ENCODE results near the gene HSPA6. TPM values are rescaled to one million over a fixed set of nuclear protein-coding genes. Genes with fewer than 3 reads are reported as not detected.

HSPA6 gene
- 0.94 to 6.5 TPM (median 1.5 TPM) in 5 replicates for total RNA-seq (2022; extraction: Qiagen RNA extraction)

DNA sequence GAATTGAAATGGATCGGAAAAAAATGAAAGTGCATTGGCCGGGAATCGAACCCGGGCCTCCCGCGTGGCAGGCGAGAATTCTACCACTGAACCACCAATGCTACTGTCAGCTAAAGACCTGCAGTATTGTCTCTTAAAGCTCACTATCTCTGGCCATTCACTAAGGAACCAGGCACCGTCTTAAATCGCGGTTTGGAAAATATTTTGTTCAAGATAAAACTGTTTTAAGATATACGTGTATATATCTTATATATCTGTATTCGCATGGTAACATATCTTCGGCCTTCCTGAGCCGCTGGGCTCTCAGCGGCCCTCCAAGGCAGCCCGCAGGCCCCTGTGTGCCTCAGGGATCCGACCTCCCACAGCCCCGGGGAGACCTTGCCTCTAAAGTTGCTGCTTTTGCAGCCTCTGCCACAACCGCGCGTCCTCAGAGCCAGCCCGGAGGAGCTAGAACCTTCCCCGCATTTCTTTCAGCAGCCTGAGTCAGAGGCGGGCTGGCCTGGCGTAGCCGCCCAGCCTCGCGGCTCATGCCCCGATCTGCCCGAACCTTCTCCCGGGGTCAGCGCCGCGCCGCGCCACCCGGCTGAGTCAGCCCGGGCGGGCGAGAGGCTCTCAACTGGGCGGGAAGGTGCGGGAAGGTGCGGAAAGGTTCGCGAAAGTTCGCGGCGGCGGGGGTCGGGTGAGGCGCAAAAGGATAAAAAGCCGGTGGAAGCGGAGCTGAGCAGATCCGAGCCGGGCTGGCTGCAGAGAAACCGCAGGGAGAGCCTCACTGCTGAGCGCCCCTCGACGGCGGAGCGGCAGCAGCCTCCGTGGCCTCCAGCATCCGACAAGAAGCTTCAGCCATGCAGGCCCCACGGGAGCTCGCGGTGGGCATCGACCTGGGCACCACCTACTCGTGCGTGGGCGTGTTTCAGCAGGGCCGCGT lies at the start of gene HSPA6:
TSS of gene HSPA6 (plus strand) at position 724 of the 925 bp plus-strand sequence. CDS start at position 843, 119 bp downstream.

DNA sequence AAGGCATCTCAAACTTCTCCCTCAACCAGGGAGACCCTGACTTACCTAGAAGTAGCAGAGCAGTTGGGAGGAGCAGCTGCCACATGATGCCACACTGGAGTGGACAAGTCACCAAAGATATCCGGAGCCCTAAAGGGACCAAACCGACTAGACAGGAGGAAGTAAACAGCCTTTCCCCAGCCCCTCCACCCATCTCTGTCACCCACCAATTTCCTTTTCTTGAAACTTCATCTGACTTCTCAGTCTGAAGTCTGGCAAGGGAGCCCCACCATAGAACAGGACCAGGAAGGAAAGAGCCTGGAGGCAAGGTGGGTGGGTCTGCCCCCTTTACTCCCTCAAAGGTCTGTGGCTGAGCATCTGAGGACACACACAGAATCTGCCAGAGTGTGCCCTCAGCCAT lies 25.3 kb downstream of the HSPA6 start, which contains the start of gene FCGR3A:
TSS of gene FCGR3A (minus strand) at position 167 of the 400 bp plus-strand sequence. CDS start at position 85, 82 bp downstream.

Other genes starting within 250 kb of the HSPA6 start
- gene MPZ, start 214.6 kb upstream of the HSPA6 start, total RNA-seq (2022; extraction: Qiagen RNA extraction), result 0.15 to 0.26 TPM (median 0.23 TPM) in 5 replicates
- 191 to 237 TPM (median 201 TPM) in 5 replicates for gene SDHC, start 210.2 kb upstream of the HSPA6 start, total RNA-seq (2022; extraction: Qiagen RNA extraction)
- 0.16 to 0.29 TPM (median 0.24 TPM) in 4 of 5 replicates, not detected in the other for gene CFAP126, start 156.7 kb upstream of the HSPA6 start, total RNA-seq (2022; extraction: Qiagen RNA extraction)
- gene FCGR2A, start 19.1 kb upstream of the HSPA6 start, total RNA-seq (2022; extraction: Qiagen RNA extraction), result not detected in 5 replicates
- not detected in 5 replicates for gene FCGR3A, start 25.3 kb downstream of the HSPA6 start, total RNA-seq (2022; extraction: Qiagen RNA extraction)
- gene FCGR3B, start 106.6 kb downstream of the HSPA6 start, total RNA-seq (2022; extraction: Qiagen RNA extraction), result not detected in 5 replicates
- not detected in 5 replicates for gene FCGR2B, start 138.6 kb downstream of the HSPA6 start, total RNA-seq (2022; extraction: Qiagen RNA extraction)
- 0.08 TPM in 1 of 5 replicates, not detected in the others for gene FCRLA, start 182.7 kb downstream of the HSPA6 start, total RNA-seq (2022; extraction: Qiagen RNA extraction)
- 1.1 to 1.6 TPM (median 1.4 TPM) in 5 replicates for gene FCRLB, start 197.0 kb downstream of the HSPA6 start, total RNA-seq (2022; extraction: Qiagen RNA extraction)
- gene DUSP12, start 225.2 kb downstream of the HSPA6 start, total RNA-seq (2022; extraction: Qiagen RNA extraction), result 42.6 to 50.7 TPM (median 44.8 TPM) in 5 replicates
- 14.1 to 18.3 TPM (median 16.3 TPM) in 5 replicates for gene ATF6, start 241.8 kb downstream of the HSPA6 start, total RNA-seq (2022; extraction: Qiagen RNA extraction)

Measured in A549 treated with dexamethasone at 1 μM for 4 hours (cell line).